HG03066 (cell line): Measurements from ENCODE around the gene ADAMTS14.
"Not testable (repeated sequence)": the region's sequence is repeated elsewhere in the genome, so short reads cannot be mapped to it uniquely, and the experiment has no call there.

Experiments
- ATAC-seq: cut with Tn5 transposase; IDR thresholded peaks from one replicate; pipeline ENCODE4 v1.9.1; 2021; ENCODE audit warnings: low read depth; ENCODE audit not compliant: unreplicated experiment

The ADAMTS14 gene

GRCh38 chr10:70672165-70673042, at the start of gene ADAMTS14:
Gene ADAMTS14, plus strand, starts transcription at chr10:70672506. Its CDS starts 297 bp downstream, at chr10:70672803.
- no peak for ATAC-seq

GRCh38 chr10:70622541-70622940, 49.8 kb upstream of the ADAMTS14 start:
- no peak for ATAC-seq

- ATAC-seq: no peak
These were observed 49.1 kb upstream of the ADAMTS14 start for GRCh38 chr10:70622981-70623844.

GRCh38 chr10:70626056-70626455, 46.2 kb upstream of the ADAMTS14 start:
- no peak for ATAC-seq

- ATAC-seq: no peak
These were observed 43.0 kb upstream of the ADAMTS14 start for GRCh38 chr10:70629338-70629737.

GRCh38 chr10:70631735-70632134, 40.6 kb upstream of the ADAMTS14 start:
- not testable (repeated sequence) for ATAC-seq

GRCh38 chr10:70634011-70634410, 38.3 kb upstream of the ADAMTS14 start:
- ATAC-seq: no peak

- not testable (repeated sequence) for ATAC-seq
These were observed 37.8 kb upstream of the ADAMTS14 start for GRCh38 chr10:70634515-70634914.

- not testable (repeated sequence) for ATAC-seq
These were observed 32.5 kb upstream of the ADAMTS14 start for GRCh38 chr10:70639640-70640383.

- not testable (repeated sequence) for ATAC-seq
These were observed 29.0 kb upstream of the ADAMTS14 start for GRCh38 chr10:70643272-70643671.

GRCh38 chr10:70644959-70645358, 27.3 kb upstream of the ADAMTS14 start:
- ATAC-seq: not testable (repeated sequence)

GRCh38 chr10:70647086-70647485, 25.2 kb upstream of the ADAMTS14 start:
- ATAC-seq: no peak

- ATAC-seq: no peak
These were observed 23.9 kb upstream of the ADAMTS14 start for GRCh38 chr10:70648427-70648826.

GRCh38 chr10:70649526-70649925, 22.8 kb upstream of the ADAMTS14 start:
- no peak for ATAC-seq

- no peak for ATAC-seq
These were observed 22.2 kb upstream of the ADAMTS14 start for GRCh38 chr10:70650104-70650503.

GRCh38 chr10:70650718-70651117, 21.6 kb upstream of the ADAMTS14 start:
- no peak for ATAC-seq

GRCh38 chr10:70651661-70652060, 20.6 kb upstream of the ADAMTS14 start:
- no peak for ATAC-seq

GRCh38 chr10:70652761-70653657, 19.3 kb upstream of the ADAMTS14 start:
- ATAC-seq: no peak

GRCh38 chr10:70655316-70655715, 17.0 kb upstream of the ADAMTS14 start:
- ATAC-seq: no peak

GRCh38 chr10:70656489-70656888, 15.8 kb upstream of the ADAMTS14 start:
- peak; percentile 75 for ATAC-seq
